Stimulated activated CD4-positive, alpha-beta T cell treated with anti-CD3 and anti-CD28 coated beads, Interleukin-12 subunit alpha, Interleukin-12 subunit beta, amount 100 ng/mL, for 24 hours (primary cell): ENCODE measurements around the gene MID1IP1.
A peak's percentile ranks its signal among the peaks of the same experiment; 100 is the strongest.

Experiments
- DNase-seq, 2 experiments: peaks; one replicate each; pipeline ENCODE4 v3.0.0-alpha.2; 2020; ENCODE audit warnings: low read depth in 2 of 2

MID1IP1 gene, protein sequence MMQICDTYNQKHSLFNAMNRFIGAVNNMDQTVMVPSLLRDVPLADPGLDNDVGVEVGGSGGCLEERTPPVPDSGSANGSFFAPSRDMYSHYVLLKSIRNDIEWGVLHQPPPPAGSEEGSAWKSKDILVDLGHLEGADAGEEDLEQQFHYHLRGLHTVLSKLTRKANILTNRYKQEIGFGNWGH

DNA sequence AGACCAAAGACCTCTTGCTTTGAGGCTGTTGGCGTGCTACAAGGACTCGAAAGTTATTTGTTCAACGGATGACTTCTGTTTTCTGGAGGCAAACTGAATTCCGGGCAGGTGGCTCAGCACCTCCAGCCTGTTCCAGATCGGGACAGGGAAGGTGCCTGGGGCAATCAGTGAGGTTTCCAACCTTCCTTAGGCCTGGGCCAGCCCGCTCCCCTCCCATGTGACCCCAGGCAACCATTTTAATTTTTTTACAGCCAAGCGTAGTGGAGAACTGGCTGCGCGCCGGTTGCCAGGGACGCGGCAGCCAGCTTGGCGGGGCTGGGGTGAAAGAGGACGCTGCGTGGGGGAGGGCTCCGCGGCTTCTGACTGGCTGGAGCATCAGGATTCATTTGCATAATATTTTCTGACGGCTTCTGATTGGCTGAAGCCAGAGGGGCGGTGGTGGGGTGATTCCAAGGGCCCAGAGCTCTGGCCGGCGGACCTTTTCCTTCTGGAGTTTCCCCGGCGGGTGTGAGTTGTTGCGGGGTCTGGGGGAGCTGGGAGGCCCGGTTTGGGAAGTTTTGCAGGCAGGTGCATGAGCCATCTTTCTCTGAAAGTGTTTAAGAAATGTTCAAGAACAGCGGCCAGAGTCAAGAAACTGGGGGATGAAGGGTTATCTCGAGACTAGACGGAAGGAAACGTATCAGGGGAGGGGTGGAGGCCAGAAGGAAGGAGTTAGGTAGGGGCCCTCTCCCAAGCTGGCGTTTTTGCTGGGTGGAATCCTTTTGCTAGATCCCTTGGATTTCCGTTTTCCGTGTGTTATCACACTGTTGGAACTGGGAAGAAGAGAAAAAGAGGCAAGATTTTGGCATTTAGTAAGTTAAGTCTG, at the start of gene MID1IP1:
TSS of gene MID1IP1 (plus strand) at position 479 of the 865 bp plus-strand sequence. CDS start 3,488 bp downstream, outside the sequence.
- peak; percentile 45 to 57 for DNase-seq

- peak in 1 of 2 experiments; percentile 4 for DNase-seq
Measured at GRCh38 chrX:38754102-38754790, 47.0 kb upstream of the MID1IP1 start.

DNA sequence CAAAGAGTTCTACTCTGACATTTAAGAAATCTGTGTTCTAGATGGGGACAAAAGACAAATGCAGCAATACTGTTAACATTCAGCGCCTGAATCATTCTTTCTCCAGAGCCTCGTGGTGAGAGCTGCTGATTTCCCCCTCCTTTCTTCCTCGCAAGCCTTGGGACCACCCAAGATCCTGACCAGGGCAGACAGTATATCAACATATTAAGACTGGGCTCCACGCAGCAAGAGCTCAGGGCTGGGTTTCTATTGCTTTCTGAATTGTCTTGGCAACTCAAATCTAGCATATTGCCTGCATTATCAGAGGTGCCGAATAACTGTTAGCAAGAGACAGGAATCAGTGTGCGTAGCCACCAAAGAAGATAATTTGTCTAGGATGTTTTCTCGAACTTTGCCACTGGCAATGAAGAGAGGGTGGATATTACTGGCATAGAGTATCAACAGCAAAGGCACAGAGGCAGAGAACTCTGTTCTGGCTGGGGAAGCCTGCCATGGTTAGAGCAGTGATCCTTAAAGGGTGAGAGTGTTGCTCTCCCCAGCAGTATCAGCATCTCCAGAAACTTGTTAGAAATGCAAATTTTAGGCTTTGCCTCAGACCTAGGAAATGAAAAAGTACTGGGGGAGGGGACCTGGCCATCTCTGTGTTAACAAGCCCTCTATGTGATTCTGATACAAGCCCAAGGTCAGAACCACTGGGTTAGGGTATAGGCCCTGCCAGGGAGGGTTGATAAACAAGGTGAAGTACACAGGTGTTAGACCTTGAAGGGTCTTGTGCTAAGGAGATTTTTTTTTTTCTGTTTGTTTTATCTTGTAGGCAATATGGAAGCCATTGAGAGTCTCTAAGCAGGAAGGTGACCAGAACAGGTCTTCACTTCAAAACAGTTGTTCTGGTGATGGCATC, 46.2 kb upstream of the MID1IP1 start:
- DNase-seq, result no peak

DNA sequence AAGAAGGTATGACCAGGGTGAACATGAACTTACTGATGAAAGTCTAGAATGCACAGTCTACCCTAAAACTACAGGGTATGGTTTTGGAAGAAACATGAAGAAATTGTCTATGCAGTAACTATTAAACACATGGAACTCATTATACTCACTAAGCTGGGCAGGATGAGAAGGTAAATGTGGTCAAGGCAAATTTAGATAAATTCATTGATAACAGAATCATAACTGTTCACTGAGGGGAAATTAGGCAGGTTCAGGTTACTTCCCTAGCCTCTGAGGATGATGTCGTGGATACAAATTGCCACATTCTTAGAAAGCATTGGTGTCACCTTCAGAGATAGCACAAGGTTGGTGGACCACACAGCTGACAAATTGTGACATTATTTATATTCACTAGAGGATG, 40.4 kb upstream of the MID1IP1 start:
- DNase-seq, result no peak

GRCh38 chrX:38768079-38768478, 33.2 kb upstream of the MID1IP1 start:
- DNase-seq, result no peak

DNA sequence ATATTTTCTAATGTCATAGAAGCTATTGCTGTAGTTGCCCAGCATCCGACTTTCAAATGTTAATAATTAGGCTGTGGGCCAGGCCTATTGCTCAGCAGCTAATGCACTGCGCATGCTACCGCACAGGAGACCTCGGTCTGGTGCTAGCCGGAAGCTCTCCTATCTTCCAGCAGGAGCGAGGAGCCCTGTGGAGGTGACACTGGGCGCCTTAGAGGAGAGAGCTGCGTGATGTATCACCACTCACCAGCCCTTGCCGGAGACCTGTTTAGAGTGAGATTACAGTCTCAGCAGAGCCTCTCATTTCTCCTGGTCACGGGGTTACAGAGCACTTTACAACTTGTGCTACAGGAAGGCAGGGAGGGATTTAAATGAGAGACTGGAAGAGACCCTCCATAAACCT, 31.1 kb upstream of the MID1IP1 start:
- no peak for DNase-seq

DNA sequence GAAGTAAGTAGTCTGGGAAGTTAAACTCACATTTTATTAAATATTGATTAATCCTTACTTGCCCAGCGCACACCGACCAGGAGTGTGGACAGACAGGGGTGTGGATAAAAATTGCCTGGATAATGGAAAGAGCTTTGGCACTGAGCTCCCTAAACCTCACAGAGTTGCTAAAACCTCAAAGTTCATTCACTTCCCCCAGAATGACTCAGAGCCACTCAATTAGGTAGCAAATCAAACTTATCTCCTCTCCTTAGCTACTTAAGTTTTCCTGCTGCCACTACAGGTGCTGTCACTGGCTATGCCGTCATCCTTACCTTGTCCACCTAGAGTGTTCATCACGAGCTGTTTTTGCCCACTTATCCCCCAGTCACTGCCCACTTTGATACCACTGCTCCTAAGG, 27.0 kb upstream of the MID1IP1 start:
- DNase-seq, result no peak

- no peak for DNase-seq
Measured at GRCh38 chrX:38796946-38797345, 4.3 kb upstream of the MID1IP1 start.

DNA sequence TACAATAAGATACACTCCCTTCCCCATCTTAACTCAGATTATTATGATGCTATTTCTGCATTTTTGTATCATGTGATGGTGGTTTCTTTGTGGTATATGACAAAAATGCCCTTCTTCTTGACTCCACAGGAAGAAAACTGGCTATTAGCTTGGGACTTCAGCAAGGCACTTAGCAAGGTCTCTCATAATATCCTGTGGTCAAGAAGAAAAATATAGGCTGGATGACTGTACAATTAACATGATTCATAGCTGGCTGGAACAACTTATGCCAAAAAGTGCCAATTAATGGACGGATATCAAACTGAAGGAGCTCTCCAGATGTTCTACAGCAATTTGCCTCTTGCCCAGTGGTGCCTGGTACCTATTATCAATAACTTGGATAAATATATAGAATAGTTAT, 2.3 kb upstream of the MID1IP1 start:
- no peak for DNase-seq

DNA sequence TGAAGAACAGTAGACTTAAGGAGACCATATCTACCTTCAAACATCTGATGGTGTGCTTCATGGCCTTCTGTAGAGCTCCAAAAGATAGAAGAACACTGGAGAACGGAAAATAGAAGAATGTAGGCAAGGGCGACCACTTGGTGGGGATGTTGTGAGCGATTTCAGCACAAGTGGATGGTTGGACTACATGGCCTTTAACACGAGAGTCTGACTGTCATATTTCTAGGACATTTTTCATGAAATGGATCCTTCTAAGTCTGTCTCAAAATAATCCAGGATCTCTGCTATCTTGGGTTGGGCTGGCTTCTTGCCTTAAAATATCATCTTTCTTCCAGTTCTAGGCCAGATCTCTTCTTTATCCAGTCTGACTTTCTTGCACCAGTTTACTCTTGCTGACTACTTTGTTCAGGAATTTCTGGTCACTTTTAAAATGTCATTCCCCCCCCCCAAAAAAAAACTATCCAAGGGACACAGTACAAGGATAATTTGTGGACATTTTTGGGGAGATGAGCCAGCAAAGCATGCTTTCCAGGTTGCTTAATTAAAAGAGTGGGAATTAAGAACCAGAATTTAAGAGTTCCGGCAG, 1.2 kb upstream of the MID1IP1 start:
- DNase-seq, result no peak

DNA sequence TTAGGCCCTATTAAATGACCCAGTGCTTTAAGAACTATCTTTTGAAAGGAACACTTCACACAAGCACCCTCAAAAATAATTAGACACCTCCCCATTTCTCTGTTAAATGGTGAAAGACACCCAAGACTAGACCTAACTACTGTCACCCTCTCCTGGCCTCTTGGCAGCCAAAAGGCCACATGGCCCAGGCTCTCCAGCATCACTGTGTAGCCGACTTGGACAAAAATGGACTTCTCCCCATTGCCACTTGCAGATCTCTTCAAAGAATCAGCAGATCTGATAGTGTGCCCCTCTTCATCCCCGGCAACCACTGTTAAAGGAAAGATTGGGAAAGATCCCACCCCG, 2.0 kb downstream of the MID1IP1 start:
- peak in 1 of 2 experiments; percentile 2 for DNase-seq

DNA sequence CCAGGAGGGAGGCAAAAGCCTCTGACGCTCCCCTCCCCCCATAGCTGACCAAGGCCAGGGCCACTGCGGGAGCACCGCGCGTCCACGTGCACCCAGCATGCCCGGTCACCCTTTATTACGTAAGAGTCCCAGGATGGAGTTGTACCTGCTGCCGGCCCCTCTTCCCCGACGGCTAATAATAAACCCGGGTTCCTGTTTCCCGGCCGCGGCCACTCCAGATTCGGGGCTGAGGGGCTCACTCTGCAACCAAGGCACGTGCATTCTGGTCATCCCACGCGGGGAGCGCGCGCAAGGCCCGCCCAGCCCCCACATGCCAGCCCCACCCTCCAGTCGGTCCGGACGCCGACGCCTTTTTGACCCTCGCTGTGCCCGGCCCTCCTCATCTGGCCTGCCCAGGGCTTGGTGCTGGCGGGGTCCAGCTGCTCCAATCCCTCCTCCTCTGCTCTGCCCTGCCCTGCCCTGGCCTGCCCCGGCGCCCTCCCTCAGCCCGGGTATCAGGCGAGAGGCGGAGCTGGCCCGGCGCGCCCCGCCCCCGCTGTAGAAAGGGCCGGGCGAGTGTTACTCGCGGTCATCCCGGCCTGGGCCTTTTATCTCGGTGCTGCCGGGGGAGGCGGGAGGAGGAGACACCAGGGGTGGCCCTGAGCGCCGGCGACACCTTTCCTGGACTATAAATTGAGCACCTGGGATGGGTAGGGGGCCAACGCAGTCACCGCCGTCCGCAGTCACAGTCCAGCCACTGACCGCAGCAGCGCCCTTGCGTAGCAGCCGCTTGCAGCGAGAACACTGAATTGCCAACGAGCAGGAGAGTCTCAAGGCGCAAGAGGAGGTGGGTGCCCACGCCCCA, 2.6 kb downstream of the MID1IP1 start:
- DNase-seq, result peak; percentile 45 to 66

DNA sequence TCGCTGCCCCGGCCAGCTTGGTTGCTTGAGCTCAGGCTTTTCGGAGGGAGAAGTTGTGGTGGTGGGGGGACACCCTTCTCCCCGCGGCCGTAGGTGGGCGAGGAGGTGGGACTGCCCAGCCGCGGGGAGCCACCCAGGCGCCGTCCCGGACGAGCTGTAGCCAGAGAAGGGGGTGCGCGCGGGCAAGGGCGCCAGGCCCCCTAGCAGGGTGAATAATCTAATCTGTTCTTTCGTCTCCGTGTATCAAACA, 3.1 kb downstream of the MID1IP1 start:
- no peak for DNase-seq

DNA sequence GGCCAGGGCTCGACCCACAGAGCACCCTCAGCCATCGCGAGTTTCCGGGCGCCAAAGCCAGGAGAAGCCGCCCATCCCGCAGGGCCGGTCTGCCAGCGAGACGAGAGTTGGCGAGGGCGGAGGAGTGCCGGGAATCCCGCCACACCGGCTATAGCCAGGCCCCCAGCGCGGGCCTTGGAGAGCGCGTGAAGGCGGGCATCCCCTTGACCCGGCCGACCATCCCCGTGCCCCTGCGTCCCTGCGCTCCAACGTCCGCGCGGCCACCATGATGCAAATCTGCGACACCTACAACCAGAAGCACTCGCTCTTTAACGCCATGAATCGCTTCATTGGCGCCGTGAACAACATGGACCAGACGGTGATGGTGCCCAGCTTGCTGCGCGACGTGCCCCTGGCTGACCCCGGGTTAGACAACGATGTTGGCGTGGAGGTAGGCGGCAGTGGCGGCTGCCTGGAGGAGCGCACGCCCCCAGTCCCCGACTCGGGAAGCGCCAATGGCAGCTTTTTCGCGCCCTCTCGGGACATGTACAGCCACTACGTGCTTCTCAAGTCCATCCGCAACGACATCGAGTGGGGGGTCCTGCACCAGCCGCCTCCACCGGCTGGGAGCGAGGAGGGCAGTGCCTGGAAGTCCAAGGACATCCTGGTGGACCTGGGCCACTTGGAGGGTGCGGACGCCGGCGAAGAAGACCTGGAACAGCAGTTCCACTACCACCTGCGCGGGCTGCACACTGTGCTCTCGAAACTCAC, 3.6 kb downstream of the MID1IP1 start:
- peak; percentile 7 to 10 for DNase-seq

DNA sequence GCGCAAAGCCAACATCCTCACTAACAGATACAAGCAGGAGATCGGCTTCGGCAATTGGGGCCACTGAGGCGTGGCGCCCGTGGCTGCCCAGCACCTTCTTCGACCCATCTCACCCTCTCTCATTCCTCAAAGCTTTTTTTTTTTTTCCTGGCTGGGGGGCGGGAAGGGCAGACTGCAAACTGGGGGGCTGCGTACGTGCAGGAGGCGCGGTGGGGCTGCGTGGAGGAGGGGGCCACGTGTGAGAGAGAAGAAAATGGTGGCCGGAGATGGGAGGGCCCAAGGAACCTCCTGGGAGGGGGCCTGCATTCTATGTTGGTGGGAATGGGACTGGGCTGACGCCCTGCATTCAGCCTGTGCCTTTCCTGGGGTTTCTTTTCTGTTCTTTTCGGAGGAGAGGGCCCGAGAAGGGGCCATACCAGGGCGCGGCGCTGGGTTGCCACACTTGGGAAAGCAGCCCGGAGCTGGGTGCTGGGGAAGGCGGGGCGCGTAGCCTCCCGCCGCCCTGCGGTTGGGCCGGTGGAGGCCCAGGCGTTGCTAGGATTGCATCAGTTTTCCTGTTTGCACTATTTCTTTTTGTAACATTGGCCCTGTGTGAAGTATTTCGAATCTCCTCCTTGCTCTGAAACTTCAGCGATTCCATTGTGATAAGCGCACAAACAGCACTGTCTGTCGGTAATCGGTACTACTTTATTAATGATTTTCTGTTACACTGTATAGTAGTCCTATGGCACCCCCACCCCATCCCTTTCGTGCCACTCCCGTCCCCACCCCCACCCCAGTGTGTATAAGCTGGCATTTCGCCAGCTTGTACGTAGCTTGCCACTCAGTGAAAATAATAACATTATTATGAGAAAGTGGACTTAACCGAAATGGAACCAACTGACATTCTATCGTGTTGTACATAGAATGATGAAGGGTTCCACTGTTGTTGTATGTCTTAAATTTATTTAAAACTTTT, 4.5 kb downstream of the MID1IP1 start:
- peak; percentile 35 to 38 for DNase-seq

DNA sequence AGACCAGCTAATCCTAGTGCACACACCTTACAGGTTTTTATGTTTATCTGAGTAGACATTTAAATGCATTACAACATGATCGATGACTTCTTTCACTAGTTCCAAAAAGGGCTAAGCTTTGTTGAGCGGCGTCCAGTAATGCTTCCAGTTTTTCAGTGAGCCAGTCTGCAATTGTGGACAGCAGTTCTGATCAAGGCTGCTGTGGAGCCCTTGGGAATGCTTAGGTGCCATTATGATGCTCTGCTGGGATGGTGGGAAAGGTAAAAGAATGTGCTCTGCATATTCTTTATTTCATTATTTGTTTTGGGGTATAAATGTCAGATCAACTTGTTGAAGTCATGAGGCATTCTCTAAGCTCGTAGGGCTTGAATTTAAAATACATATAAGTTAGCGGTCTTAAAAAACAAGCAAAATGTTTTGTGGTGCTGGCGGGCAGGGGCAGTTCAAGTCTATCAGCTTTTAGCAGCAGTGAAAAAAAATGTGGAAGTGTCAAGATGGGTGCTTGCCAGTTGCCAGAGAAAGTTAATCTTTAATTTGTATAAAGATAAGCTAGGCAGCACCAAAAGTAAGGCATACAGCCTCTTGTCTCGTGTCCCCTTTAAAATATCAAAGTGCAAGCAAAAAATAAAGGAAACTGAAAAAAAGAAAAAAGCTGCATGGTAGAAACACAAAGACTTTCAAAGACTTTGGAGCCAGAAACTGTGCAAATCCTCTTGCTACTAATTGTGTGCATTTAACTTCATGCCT, 5.8 kb downstream of the MID1IP1 start:
- DNase-seq, result no peak

DNA sequence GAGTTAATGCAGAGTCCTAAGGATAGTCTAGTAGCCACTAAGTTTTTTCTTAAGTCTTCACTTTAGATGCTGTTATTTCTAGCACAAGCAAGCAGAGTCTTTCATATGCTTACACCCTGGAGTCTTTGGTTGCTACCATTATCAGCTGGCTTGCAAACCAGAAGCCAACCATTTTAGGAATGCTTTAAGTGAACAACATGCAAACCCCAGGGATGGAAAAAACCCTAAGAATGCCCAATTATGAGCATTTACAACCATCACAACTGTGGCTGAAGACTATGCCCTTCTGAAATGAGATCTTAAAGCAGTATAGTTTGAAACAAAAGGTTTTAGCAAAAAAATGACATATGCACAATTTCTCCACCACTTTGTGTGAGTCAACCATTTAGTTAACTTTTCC, 6.6 kb downstream of the MID1IP1 start:
- DNase-seq, result no peak
